HG03378 (cell line): ENCODE results near the gene PVALB.

Experiments
- ATAC-seq: cut with Tn5 transposase; IDR thresholded peaks from one replicate; pipeline ENCODE4 v1.9.1; 2021; ENCODE audit warnings: mild to moderate bottlenecking, moderate library complexity; ENCODE audit not compliant: unreplicated experiment

The PVALB gene, protein sequence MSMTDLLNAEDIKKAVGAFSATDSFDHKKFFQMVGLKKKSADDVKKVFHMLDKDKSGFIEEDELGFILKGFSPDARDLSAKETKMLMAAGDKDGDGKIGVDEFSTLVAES

DNA sequence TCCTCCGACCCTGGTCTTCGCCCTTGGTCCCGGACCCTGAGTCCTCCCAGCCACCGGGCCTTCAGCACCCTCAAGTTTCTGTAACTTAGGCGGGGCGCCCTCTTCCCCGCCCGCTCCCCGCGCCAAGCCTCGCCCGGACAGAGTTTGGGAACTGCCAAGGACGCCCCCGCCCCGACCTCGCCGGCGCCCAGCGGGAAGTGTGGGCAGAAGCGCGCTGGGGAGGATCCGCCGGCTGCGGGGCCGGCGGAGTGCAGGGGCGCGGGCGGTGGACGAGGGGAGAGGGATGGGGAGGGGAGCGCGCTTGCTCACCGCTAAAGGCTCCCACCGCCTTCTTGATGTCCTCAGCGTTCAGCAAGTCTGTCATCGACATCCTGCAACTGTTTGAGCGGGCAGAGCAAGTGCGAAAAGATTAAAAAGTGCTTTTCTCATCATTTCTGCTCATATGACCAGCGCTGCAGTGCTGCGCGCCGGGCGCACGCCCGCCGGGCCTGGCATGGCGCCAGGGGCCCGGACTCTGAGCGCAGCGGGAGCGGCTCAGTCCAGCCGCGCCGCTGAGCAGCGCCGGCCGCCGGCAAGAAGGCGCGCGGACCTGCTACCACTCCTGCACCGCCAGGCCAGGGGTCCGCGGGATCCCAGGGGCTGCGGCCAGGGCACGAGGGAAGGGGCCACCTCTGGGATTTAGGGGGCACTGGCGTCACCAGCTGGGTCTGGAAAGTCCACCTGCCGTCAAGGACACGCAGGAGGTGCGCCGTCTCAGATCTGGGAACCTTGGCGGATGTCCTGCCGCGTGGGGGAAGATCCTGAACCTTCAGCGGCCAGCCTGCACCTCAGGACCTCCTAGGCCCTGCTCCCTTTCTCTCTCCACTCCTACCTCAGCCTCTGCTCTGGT, at the start of gene PVALB:
Gene PVALB, minus strand, starts transcription at position 400 of the 889 bp plus-strand sequence. Its CDS starts 30 bp downstream, at position 370.
- ATAC-seq, result no peak

DNA sequence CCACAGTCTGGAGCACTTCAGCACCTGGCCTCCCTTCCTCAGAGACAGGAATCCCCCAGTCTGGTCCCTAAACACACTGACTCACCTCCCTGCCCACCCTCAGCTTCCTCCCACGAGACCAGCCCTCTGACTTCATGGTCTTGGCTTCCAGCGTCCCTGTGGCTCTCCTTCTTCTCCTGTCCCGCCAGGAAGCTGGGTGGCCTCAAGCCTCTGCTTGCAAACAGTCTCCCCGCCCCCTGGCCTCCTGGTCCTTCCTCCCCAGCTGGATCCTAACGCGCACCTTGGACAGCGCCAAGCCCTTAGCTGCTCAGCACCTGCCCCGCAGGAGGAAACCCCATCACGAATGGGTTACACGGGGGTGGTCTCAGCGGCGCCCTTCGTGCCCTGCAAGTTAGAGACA, 48.5 kb upstream of the PVALB start:
- ATAC-seq, result no peak

DNA sequence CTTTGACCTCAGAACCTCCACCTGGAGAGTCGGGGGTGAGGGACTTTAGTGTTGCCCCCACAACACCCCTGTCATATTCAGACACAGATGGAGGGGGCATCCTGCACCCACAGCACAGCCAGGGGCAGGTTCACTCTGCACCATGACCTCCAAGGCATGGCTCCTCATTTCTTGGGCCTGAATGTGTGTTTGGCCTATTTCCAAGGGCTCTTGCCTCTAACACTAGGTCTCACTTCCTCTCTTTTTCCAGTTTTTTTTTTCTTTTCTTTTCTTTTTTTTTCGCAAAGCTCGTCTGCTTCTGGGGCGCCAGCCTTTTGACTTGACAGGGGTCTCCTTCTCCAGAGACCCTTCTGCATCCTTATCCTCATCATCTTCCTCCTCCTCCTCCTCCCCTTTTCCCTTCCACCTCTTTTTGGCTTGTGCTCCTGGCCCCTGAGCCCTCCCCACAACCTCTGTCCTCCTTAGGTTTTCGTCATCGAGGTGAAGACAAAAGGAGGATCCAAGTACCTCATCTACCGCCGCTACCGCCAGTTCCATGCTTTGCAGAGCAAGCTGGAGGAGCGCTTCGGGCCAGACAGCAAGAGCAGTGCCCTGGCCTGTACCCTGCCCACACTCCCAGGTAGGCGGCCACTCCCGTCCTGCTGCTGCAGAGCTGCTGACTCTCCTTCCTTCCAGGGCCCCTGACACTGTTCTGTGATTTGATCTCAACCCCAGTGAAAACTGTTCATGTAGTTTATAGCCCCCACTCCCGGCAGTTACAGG, 47.8 kb upstream of the PVALB start:
- no peak for ATAC-seq

GRCh38 chr22:36863979-36864378, 47.1 kb upstream of the PVALB start:
- no peak for ATAC-seq

DNA sequence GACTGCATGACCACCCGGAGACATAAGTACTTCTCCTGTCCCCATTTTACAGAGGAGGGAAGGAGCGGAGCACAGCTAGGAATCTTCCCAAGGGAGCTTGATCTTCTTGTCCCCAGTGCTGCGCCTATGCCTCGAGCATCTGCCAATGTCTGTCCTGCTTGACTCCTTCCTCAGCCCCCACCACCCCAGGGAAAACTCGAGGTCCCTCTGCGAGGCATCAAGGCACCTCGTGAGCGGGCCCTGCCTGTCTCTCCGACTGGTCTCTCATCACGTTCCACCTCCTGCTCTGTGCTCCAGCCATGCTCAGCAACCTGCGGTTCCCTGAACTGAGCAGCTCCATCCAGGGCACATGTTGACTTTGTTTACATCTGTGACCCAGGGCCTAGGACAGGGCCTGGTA, 46.4 kb upstream of the PVALB start:
- no peak for ATAC-seq

- ATAC-seq, result no peak
These were observed 45.7 kb upstream of the PVALB start for GRCh38 chr22:36862251-36863242.

- peak; percentile 54 for ATAC-seq
These were observed 44.2 kb upstream of the PVALB start, which contains the start of gene NCF4 for GRCh38 chr22:36860821-36861659. NCF4 (plus strand) TSS chr22:36861006; CDS start chr22:36861172, 166 bp downstream.

- no peak for ATAC-seq
These were observed 43.6 kb upstream of the PVALB start for GRCh38 chr22:36860438-36860820.

DNA sequence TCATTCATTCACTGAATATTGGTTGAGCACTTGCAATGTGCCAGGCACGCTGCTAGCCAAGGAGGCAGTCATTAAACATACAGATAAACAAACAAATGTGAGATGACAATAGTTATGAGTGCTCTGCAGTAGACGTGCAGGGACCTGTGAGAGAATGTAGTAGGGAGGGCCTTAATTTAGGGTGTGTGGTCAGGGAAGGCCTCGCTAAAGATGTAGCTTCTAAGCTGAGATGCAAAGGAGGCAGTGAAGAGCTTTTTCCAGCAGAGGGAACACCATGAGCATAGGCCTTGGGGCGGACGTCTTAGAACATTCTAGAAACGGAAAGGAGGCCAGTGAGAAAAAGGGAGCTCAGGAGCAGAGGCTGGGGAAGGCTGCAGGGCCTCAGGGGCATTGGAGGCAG, 43.2 kb upstream of the PVALB start:
- ATAC-seq, result no peak

DNA sequence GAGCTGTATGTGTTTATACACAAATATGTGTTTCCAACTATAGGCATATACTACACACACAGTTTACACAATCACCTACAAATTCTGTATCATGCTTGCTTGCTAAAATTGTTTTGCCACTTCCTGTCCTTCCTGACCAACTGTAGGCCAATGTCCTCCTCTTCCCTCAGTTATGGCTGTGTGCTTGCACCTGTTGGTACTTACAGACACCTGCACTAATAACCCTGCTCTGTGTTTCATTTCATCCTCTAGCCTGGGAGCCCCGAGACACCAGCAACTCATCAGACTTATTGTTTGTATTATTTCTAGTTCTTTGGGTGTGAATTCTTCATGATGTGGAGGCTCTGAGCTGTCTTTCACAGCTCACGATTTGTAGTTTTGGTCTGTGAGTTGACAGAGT, 42.1 kb upstream of the PVALB start:
- no peak for ATAC-seq

GRCh38 chr22:36858156-36858555, 41.3 kb upstream of the PVALB start:
- ATAC-seq, result no peak

GRCh38 chr22:36856792-36857135, 39.9 kb upstream of the PVALB start:
- ATAC-seq, result no peak

DNA sequence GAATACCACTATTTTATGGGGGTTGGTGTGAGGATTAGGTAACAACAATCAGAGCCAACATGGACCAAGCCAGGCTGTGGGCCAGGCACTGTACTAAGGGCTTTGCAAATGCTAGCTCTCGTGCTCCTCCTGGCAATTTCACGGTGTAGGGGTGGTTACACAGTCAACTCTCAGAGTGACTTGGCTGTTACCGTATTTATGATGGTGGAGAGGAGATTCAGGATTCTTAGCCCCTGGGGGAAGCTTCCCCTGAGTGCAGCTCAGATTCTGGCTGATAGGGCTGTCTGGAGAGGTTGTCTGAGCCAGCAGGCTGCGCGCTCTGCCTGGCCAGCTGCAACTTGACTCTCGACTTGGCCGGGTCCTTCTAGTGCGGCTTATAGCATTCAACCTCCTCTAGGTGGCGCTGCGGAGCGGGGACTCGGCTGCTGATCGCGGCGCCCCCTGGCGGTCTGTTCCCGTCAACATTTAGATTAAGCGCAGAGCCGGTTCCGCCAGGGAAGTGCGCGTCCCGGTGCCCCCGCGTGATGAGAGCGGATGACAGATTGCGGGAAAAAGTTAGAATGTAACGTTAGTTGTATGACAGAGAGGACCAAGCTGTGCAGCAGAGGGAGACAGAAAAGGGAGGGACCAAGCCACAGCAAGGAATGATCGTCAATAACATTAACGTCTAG, 39.4 kb upstream of the PVALB start:
- ATAC-seq, result peak; percentile 29

DNA sequence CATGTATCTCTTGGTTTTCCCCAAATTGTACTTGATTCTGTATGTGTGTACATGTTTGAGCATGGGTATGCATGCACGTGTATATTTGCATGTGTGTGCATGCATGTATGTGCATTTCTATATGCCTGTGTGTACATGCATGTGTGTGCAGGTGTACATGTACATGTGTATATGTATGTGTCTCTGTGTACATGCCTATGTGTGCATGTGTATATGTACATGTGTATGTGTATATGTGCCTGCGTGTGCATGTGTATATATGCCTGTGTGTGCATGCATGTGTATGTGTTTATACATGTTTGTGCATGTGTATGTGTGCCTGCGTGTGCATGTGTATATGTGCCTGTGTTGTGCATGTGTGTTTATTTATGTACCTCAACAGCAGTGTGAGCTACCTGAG, 38.6 kb upstream of the PVALB start:
- ATAC-seq, result no peak

- ATAC-seq, result no peak
These were observed 36.7 kb upstream of the PVALB start for GRCh38 chr22:36853407-36854099.

DNA sequence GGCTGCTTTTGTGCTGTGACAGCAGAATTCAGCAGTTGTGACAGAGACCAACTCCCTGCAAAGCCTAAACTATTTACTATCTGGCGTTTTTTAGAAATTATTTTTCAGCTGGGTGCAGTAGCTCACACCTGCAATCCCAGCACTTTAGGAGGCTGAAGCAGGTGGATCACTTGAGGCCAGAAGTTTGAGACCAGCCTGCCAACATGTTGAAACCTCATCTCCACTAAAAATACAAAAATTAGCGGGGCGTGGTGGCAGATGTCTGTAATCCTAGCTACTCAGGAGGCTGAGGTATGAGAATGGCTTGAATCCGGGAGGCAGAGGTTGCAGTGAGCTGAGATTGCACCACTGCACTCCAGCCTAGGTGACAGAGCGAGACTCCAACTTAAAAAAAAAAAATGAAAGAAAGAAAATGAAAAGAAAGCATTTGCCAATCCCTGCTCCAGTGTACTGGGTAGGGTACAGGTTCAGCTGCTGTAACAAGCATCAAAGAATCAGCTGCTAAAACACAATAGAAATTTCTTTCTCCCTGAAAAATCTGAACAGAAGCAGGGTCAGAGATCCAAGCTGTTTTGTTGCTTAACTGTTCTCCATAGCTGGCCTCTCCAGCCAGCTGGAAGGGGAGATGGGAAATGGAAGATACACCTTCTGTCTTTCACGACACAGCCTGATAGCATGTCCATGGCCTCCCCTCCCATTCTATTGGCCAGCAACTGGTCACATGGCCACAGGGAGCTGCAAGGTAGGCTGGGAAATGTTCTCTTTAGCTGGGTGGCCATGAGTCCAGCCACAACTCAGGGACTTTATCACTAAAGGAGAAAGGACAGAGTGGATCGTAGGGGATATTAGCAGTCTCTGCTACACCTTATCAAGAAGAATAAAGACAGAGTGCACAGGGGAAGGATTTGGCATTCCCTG, 35.5 kb upstream of the PVALB start:
- no peak for ATAC-seq

DNA sequence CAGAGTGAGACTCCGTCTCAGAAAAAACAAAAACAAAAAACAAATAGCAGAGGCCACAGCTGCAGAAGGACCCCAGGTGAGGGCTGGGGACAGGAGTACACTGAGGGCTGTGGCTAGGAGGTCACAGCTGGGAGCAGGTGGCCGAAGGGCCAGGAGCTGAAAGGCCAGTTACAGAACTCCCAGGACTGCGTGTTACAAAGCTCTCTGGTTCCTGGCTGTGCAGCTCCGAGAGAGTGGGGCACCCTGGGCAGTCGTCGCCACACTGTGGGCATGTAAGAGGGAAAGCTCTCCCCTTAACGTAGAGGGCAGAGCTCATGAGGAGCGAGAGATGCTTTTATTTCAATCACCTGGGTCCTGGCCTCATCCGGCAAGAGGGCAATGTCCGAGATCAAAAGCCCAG, 33.8 kb upstream of the PVALB start:
- no peak for ATAC-seq

DNA sequence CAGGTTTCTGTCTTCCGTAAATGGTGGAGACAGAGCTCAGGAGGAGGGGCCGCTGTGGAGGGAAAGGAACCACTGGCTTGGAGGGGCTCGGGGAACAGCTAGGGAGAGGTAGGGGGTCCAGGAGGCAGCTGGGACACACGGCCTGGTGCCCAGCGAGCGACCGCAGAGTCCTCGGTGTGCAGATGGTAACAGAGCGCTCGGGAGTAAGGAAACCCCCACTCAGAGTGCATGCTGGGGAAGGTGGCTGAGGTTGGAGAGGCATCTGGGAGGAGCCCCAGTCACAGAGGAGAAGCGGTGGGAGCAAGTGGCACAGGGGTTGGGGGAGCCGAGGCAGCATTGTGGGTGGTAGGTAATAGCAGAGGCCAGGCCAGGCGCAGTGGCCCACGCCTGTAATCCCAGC, 33.2 kb upstream of the PVALB start:
- ATAC-seq, result no peak
